Measurements from ENCODE around the gene RERE.
A peak's percentile ranks its signal among the peaks of the same experiment; 100 is the strongest.
"Not testable (repeated sequence)": the region's sequence is repeated elsewhere in the genome, so short reads cannot be mapped to it uniquely, and the experiment has no call there.

RERE gene

GRCh38 chr1:8752411-8752810, 65.0 kb downstream of the RERE start:
- no peak for DNase-seq (ENCODE audit: low spot score)

- DNase-seq (ENCODE audit: low spot score) = no peak
These were observed 65.5 kb downstream of the RERE start for GRCh38 chr1:8751984-8752383.

- DNase-seq (ENCODE audit: low spot score) = no peak
These were observed 69.3 kb downstream of the RERE start for GRCh38 chr1:8747879-8748825.

- DNase-seq (ENCODE audit: low spot score) = no peak
These were observed 70.9 kb downstream of the RERE start for GRCh38 chr1:8746554-8746953.

- DNase-seq (ENCODE audit: low spot score) = no peak
These were observed 71.6 kb downstream of the RERE start for GRCh38 chr1:8745749-8746390.

GRCh38 chr1:8745346-8745745, 72.1 kb downstream of the RERE start:
- no peak for DNase-seq (ENCODE audit: low spot score)

- DNase-seq (ENCODE audit: low spot score) = no peak
These were observed 75.2 kb downstream of the RERE start for GRCh38 chr1:8742022-8742924.

GRCh38 chr1:8740034-8740449, 77.4 kb downstream of the RERE start:
- peak; percentile 32 for DNase-seq (ENCODE audit: low spot score)

GRCh38 chr1:8739377-8739776, 78.1 kb downstream of the RERE start:
- no peak for DNase-seq (ENCODE audit: low spot score)

GRCh38 chr1:8736927-8737326, 80.5 kb downstream of the RERE start:
- DNase-seq (ENCODE audit: low spot score) = no peak

- DNase-seq (ENCODE audit: low spot score) = no peak
These were observed 84.0 kb downstream of the RERE start for GRCh38 chr1:8733484-8733883.

GRCh38 chr1:8731162-8731561, 86.3 kb downstream of the RERE start:
- no peak for DNase-seq (ENCODE audit: low spot score)

GRCh38 chr1:8728464-8728863, 89.0 kb downstream of the RERE start:
- no peak for DNase-seq (ENCODE audit: low spot score)

GRCh38 chr1:8727809-8728213, 89.6 kb downstream of the RERE start:
- no peak for DNase-seq (ENCODE audit: low spot score)

GRCh38 chr1:8727316-8727715, 90.1 kb downstream of the RERE start:
- DNase-seq (ENCODE audit: low spot score) = not testable (repeated sequence)

GRCh38 chr1:8726801-8727186, 90.6 kb downstream of the RERE start:
- not testable (repeated sequence) for DNase-seq (ENCODE audit: low spot score)

GRCh38 chr1:8723010-8723409, 94.4 kb downstream of the RERE start:
- no peak for DNase-seq (ENCODE audit: low spot score)

- DNase-seq (ENCODE audit: low spot score) = no peak
These were observed 95.1 kb downstream of the RERE start for GRCh38 chr1:8722366-8722765.

GRCh38 chr1:8721679-8722324, 95.6 kb downstream of the RERE start:
- no peak for DNase-seq (ENCODE audit: low spot score)

GRCh38 chr1:8720347-8720746, 97.1 kb downstream of the RERE start:
- no peak for DNase-seq (ENCODE audit: low spot score)

- DNase-seq (ENCODE audit: low spot score) = no peak
These were observed 98.5 kb downstream of the RERE start for GRCh38 chr1:8718850-8719361.

GRCh38 chr1:8717148-8717547, 100.3 kb downstream of the RERE start:
- no peak for DNase-seq (ENCODE audit: low spot score)

Measured in hepatic stellate cell (primary cell).